Nephron (organoid): ENCODE data around the gene POLR2J.
"Not testable (repeated sequence)": the region's sequence is repeated elsewhere in the genome, so short reads cannot be mapped to it uniquely, and the experiment has no call there.

ENCODE experiments used
- H3K27ac Mint-ChIP-seq, 3 experiments: 2 replicates each; pipeline ENCODE4 v1.8.0; 2020; ENCODE audit warnings: mixed read lengths in 3 of 3, mild to moderate bottlenecking in 2 of 3, moderate library complexity in 1 of 3
- H3K27me3 Mint-ChIP-seq: 2 replicates; pipeline ENCODE4 v1.8.0; 2021; ENCODE audit warnings: low read depth, mild to moderate bottlenecking, moderate library complexity, mixed read lengths
- H3K36me3 Mint-ChIP-seq: 2 replicates; pipeline ENCODE4 v1.8.0; 2020; ENCODE audit warnings: low read depth, mixed read lengths
- H3K4me1 Mint-ChIP-seq: 2 replicates; pipeline ENCODE4 v1.8.0; 2020; ENCODE audit warnings: mixed read lengths
- H3K4me3 Mint-ChIP-seq, 3 experiments: 2 replicates each; pipeline ENCODE4 v1.8.0; 2020; ENCODE audit warnings: mild to moderate bottlenecking in 3 of 3, mixed read lengths in 3 of 3, moderate library complexity in 2 of 3
- H3K9me3 Mint-ChIP-seq: 2 replicates; pipeline ENCODE4 v1.8.0; 2020; ENCODE audit warnings: mixed read lengths
- TF ChIP-seq, protein P1 (sequence below), 3 experiments: fragments of 200-600 bp; sonication (generic); IDR thresholded peaks; one replicate each; pipeline ENCODE4 v1.5.0; 2021; ENCODE audit warnings: antibody characterized with exemption in 3 of 3; ENCODE audit not compliant: unreplicated experiment in 3 of 3

POLR2J gene

DNA sequence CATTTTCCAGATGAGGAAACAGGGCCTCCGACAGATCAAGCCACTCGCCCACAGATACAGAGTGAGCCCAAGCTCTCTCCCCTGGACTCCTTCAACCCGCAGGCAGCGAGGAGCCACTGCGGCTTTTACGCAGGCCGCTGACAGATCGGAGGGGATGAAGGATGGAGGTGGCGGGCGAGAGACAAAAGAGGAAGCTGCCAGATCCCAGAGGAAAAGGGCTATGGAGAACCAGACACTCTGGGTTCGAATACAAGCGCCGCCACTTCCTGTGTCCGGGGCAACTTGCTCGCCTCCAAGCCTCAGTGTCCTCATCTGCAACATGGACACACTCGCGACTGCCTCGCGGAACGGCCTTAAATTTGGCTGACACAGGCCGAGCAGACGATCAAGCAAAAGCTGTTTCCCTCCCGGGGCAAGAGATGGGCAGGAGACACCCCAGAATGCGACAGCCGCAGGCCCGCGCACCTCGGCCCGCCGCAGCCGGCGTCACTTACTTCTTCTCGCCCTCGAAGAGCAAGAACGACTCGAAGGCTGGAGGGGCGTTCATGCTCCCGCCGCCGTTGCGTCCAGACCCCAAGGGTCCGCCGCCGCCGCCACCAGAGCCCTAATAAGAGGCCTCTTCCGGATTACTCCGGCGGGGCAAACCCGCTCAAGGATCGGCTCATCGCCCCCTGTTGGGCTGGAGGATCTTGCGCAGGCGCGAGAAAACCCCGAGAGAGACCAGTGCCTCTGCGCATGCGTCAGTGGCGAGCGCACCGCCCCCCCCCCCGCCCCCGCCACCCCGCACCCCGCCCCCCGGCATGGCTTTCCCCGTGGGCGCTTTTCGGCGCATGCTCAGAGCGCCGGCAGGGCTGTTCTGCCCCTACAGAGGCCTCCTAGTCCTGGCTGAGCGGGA is at the start of gene POLR2J:
Gene POLR2J, minus strand, starts transcription at position 609 of the 895 bp plus-strand sequence. Its CDS starts 62 bp downstream, at position 547.
- peak within 1 kb of the TSS; percentile 84 to 87 (median 87) for H3K4me3 Mint-ChIP-seq
- H3K4me1 Mint-ChIP-seq, H3K27me3 Mint-ChIP-seq, H3K36me3 Mint-ChIP-seq, H3K9me3 Mint-ChIP-seq, H3K27ac Mint-ChIP-seq: not testable (repeated sequence)
- TF ChIP-seq, protein P1, sequence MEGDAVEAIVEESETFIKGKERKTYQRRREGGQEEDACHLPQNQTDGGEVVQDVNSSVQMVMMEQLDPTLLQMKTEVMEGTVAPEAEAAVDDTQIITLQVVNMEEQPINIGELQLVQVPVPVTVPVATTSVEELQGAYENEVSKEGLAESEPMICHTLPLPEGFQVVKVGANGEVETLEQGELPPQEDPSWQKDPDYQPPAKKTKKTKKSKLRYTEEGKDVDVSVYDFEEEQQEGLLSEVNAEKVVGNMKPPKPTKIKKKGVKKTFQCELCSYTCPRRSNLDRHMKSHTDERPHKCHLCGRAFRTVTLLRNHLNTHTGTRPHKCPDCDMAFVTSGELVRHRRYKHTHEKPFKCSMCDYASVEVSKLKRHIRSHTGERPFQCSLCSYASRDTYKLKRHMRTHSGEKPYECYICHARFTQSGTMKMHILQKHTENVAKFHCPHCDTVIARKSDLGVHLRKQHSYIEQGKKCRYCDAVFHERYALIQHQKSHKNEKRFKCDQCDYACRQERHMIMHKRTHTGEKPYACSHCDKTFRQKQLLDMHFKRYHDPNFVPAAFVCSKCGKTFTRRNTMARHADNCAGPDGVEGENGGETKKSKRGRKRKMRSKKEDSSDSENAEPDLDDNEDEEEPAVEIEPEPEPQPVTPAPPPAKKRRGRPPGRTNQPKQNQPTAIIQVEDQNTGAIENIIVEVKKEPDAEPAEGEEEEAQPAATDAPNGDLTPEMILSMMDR (IDR thresholded peaks at IDR 0.05; ENCODE audit: unreplicated experiment in 3 of 3): peak in 2 of 3 experiments; percentile 17 to 24

DNA sequence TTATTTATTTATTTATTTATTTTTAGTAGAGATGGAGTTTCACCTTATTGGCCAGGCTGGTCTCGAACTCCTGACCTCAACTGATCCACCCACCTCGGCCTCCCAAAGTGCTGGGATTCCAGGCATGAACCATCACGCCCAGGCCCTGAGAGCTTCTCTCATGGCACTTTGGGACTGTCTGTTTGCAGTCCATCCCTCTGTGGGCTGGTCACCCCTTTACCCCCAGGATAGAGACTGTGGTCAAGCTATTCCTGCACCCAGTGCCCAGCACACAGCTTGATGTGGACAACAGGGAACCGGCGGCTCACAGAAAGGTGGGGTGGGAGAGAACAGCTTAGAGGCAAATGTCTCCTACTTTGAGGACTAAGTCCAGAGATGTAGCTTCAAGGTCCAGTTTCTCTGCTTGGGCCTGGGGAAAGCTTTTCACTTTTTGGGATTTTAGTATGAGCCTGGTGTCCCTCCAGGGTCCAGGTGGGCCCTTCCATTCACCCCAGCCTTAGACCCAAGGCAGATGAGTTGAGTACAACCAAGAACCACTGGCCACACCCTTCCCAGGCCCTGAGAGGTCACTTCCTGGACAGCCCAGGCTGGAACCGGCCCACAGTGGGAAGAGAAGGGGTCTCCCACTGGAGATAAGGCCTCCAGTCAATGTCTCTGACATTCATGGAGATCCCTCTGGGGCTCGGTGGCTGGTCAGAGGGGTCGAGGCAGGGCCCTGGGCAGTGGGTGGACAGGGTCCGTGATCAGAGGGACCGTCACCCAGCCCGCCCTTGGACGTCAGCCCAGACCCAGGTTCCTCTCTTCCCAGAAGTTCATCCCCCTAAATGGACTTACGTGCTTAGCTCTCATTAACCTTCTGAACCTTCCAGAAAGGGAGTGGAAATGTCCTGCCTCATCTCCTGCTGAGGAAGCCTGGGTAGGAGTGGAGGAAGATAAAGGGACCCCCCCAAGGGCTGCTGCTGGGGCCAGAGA is 49.4 kb upstream of the POLR2J start:
- not testable (repeated sequence) for H3K9me3 Mint-ChIP-seq, H3K36me3 Mint-ChIP-seq, H3K27me3 Mint-ChIP-seq, H3K27ac Mint-ChIP-seq, H3K4me1 Mint-ChIP-seq, H3K4me3 Mint-ChIP-seq

DNA sequence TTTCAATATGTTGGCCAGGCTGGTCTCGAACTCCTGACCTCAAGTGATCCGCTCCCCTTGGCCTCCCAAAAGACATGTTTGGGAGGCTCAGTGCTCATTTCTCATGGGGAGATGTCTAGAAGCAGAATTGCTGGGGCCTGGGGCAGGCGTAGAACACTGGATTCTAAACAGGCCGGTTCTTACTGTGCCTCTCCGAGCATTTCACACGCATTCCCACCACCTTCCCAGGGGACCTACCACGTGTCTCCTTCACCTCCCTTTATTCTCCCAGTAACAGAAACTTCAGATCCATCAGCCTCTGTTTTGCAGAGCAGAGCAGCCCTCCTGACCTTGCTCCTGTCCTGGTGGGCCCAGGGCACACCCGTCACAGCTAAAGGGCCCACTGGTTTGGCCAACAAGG is 48.5 kb upstream of the POLR2J start:
- H3K27me3 Mint-ChIP-seq, H3K27ac Mint-ChIP-seq, H3K9me3 Mint-ChIP-seq, H3K36me3 Mint-ChIP-seq, H3K4me3 Mint-ChIP-seq, H3K4me1 Mint-ChIP-seq: not testable (repeated sequence)

DNA sequence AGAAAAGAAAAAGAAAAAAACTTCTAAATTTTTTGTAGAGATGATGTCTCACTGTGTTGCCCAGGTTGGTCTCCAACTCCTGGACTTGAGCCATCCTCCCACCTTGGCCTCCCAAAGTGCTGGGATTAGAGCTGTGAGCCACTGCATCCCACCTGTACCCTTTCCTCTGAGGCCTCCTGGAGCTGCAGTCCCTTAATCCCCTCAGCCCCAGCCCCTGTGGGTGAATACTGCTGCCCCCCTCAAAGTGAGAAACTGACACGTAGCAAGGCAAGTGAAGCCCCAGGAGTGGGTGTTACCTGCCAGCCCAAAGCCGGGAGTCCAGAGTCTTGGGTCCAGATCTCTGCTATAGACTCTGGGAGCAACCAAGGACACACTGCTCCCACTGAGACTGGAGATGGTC is 46.1 kb upstream of the POLR2J start:
- not testable (repeated sequence) for H3K9me3 Mint-ChIP-seq, H3K27ac Mint-ChIP-seq, H3K4me1 Mint-ChIP-seq, H3K27me3 Mint-ChIP-seq, H3K36me3 Mint-ChIP-seq, H3K4me3 Mint-ChIP-seq

DNA sequence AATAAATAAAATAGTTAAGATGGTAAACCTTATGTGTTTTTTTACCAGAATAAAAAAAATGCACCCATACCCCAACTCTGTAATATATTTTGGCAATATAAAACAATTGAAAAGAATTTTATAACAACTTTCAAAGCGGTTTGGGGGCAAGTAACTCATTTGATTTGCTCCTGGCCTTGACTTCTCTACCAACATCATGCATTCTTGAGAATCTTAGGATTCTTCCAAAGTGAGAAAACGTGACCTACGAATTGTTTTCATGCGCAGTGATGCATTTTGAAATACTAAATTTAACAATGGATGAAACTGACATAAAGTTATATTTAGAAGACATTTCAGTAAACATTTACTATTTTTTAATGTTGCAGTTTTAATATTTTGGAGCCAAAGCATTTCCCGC is 42.1 kb upstream of the POLR2J start:
- H3K27ac Mint-ChIP-seq, H3K36me3 Mint-ChIP-seq, H3K27me3 Mint-ChIP-seq, H3K4me1 Mint-ChIP-seq, H3K9me3 Mint-ChIP-seq, H3K4me3 Mint-ChIP-seq: not testable (repeated sequence)

DNA sequence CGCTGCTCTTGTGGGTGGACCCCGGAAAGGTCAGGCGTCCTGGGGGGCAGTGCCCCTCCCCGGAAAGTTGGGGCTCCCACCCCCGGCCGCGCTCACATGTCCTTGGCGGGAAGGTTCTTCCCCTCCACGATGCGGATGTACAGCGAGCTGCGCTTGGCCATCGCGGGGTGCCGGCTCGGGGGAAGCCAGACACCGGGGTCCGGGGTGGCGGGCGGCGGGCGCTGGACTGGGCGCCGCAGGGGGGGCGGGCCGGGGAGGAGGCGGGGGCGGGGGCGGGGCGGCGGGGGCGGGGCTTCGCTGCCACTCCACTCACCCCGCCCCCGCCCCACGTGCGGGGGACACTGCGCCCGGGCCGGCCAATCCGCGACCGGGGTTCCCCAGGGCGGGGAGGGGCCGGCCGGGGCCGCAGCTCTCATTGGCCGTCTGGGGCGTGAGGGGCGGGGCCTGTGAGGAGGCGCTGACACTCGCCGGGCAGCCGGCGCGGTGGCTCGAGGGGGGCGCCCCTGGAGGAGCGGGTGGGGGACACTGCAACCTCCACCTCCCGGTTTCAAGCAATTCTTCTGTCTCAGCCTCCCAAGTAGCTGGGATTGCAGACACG is 38.9 kb upstream of the POLR2J start, which contains the start of gene RASA4B:
Gene RASA4B, minus strand, starts transcription at position 228 of the 598 bp plus-strand sequence. Its CDS starts 67 bp downstream, at position 161.
- not testable (repeated sequence) for H3K4me1 Mint-ChIP-seq, H3K36me3 Mint-ChIP-seq, H3K9me3 Mint-ChIP-seq, H3K27me3 Mint-ChIP-seq, H3K27ac Mint-ChIP-seq
- H3K4me3 Mint-ChIP-seq: peak within 1 kb of the TSS; percentile 47 to 66 (median 64)

DNA sequence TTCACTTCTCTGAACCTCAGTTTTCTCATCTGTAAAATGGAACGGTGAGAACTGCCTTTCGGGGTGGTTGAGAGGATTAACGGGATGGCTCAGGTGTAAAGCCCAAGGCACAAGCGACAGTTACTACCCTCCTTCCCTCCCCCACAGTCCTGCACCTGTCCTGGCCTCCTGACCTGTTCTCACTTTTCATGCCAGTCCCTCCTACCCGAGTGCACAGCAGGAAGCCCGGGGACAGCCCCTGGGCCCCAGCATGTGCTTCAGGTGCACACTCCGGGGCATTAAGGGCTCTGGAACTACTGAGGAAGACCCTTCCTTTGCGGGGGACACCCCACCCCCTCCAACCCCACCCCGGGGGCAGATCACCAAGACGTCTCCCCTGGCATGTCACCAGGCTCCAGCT is 38.2 kb upstream of the POLR2J start:
- H3K36me3 Mint-ChIP-seq: not testable (repeated sequence)

DNA sequence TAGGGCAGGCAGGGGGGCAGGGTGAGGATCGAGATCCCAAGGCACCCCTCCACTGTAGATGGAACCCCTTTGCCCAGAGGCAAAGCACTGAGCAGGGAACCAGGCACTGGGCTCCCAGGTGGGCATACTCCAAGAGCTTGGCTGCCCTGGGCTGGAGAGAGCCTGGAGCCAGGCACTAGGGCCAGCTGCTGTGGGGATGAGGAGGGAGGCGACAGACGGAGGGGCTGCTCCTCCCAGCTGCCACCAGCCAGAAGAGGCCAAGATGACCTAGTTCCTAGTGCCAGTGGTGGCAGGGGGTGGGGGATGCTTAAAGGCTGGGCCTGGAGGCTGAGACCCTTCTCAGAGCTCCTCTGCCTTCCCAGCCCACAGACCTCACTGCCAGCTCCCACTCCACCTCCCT is 37.2 kb upstream of the POLR2J start:
- not testable (repeated sequence) for H3K9me3 Mint-ChIP-seq, H3K27me3 Mint-ChIP-seq, H3K27ac Mint-ChIP-seq, H3K4me1 Mint-ChIP-seq, H3K4me3 Mint-ChIP-seq, H3K36me3 Mint-ChIP-seq

More for the DNA sequence above, 38.2 kb upstream of the POLR2J start:
- not testable (repeated sequence) for H3K9me3 Mint-ChIP-seq, H3K4me3 Mint-ChIP-seq, H3K27ac Mint-ChIP-seq, H3K4me1 Mint-ChIP-seq, H3K27me3 Mint-ChIP-seq

DNA sequence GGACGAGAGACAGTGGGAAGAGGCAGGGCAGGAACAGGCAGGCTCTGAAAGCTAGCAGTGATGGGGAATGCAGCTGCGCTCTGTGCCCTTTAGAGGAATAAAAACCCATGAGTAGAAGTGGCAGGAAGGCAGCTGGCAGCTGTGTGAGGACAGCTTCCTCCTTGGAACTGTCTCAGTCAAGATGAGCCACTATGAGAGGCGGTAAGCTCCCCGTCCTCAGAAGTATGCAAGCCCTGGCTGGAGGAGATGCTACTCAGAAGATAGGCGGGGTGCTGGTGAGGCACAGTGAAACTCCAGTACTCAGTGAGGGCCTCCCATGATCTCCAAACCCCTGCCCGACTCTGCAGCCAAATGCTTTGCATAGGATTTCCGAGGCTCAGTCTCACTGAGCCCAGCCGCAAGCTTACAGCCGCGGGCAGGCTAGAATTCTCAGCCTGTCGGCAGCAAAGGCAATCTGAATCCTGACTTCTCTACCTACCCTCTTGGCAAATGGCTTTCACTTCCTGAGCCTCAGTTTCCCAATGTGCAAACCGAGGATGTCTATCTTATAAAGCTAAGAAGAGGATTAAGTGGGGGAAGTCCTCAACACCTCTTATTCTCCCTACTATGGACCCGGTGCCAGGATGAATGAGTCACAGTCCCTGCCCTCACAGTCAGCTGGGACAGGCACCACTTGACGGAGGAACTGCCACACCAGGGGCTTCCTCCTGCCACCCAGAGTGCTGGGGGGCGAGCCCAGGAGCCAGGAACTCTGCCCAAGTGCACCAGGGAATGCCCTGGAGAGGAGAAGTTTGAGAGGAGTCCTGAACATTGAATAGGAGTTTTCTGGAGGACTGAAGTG is 36.4 kb upstream of the POLR2J start:
- not testable (repeated sequence) for H3K27me3 Mint-ChIP-seq, H3K4me1 Mint-ChIP-seq, H3K4me3 Mint-ChIP-seq, H3K9me3 Mint-ChIP-seq, H3K27ac Mint-ChIP-seq, H3K36me3 Mint-ChIP-seq

DNA sequence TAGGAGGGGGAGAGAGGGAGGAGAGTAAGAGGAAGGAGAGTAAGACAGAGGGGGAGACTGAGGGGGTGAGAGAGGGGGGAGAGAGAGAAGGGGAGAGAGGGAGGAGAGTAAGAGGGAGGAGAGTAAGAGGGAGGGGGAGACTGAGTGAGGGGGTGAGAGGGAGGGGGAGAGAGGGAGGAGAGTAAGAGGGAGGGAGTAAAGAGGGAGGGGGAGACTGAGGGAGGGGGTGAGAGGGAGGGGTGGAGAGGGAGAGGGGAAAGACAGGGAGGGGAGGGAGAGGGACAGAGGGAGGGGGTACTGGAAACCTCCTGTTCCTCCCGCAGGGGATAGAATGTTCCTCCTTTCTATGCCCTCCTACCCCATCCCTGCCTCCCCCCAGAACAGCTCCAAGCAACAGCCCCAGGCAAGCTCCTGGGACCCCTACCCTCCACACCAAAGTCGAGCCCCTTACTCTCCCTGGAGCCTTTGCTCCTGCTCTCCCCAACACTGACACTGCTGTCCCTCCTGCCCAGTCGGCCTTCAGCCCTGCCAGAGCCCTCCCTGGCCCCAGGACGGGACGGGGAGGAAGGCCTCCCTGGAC is 34.0 kb upstream of the POLR2J start:
- H3K4me1 Mint-ChIP-seq, H3K9me3 Mint-ChIP-seq, H3K27ac Mint-ChIP-seq, H3K36me3 Mint-ChIP-seq, H3K27me3 Mint-ChIP-seq: not testable (repeated sequence)
- peak overlapping the region in 2 of 3 experiments; percentile 10 to 72 for H3K4me3 Mint-ChIP-seq

DNA sequence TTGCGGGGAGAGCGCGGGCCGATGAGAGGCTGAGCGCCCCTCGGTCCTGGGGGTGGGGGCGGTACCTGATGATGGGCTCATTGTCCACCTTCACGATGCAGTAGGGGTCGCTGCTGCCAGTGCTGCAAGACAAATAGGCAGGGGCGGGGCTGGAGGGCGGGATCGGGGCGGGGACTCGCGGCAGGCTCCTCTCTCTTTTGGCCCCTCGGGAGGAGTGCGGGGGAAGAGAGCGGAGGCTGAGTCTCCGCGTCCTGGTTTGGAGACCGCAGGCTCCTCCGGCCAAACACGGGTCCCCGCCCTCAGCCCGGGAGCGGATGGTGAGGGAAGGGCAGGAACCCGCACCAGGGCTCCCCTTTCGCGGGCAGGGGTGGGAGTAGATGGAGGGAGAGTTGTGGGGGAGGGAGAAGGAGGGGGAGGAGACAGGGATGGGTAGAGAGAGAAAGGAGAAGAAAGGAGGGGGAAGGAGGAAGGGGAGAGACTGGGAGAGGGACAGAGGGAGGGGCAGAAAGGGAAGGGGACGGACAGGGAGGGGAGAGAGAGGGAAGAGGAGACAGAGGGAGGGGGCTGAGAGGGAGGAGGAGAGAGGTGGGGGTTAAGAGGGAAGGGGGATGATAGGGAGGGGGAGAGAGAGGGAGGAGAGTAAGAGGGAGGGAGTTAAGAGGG is 33.3 kb upstream of the POLR2J start:
- H3K27ac Mint-ChIP-seq, H3K36me3 Mint-ChIP-seq, H3K9me3 Mint-ChIP-seq, H3K27me3 Mint-ChIP-seq, H3K4me1 Mint-ChIP-seq: not testable (repeated sequence)
- peak overlapping the region in 1 of 3 experiments; percentile 72 for H3K4me3 Mint-ChIP-seq

DNA sequence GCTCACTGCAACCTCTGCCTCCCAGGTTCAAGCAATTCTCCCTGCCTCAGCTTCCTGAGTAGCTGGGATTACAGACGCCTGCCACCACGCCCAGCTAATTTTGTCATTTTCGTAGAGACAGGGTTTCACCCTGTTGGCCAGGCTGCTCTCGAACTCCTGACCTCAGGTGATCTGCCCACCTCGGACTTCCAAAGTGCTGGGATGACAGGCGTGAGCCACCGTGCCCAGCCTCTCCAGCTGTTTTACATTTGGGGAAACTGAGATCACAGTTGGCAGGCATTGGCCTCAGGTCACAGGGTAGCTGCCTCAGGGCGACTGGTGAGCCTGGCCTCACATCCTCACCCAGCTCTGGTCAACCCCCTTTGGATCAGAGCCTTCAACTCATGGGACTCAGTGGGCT is 31.9 kb upstream of the POLR2J start:
- not testable (repeated sequence) for H3K4me1 Mint-ChIP-seq, H3K4me3 Mint-ChIP-seq, H3K27me3 Mint-ChIP-seq, H3K27ac Mint-ChIP-seq, H3K9me3 Mint-ChIP-seq, H3K36me3 Mint-ChIP-seq
